BLaER1 (cell line): ENCODE measurements around the gene POMT1.
"Not testable (repeated sequence)": the region's sequence is repeated elsewhere in the genome, so short reads cannot be mapped to it uniquely, and the experiment has no call there.

Source experiments
- H3K27ac ChIP-seq: shearing (Covaris generic); formaldehyde crosslinking; 2 replicates; pipeline ENCODE4 v1.8.1; 2022
- H3K27me3 ChIP-seq: shearing (Covaris generic); formaldehyde crosslinking; 2 replicates; pipeline ENCODE4 v1.8.1; 2022
- H3K36me3 ChIP-seq: shearing (Covaris generic); formaldehyde crosslinking; 2 replicates; pipeline ENCODE4 v1.8.1; 2022
- H3K4me1 ChIP-seq: shearing (Covaris generic); formaldehyde crosslinking; 2 replicates; pipeline ENCODE4 v1.8.1; 2022
- H3K4me2 ChIP-seq: shearing (Covaris generic); formaldehyde crosslinking; 2 replicates; pipeline ENCODE4 v1.8.1; 2022
- H3K4me3 ChIP-seq: shearing (Covaris generic); formaldehyde crosslinking; 2 replicates; pipeline ENCODE4 v1.8.1; 2022
- H3K9ac ChIP-seq: shearing (Covaris generic); formaldehyde crosslinking; 2 replicates; pipeline ENCODE4 v1.8.1; 2022
- H3K9me3 ChIP-seq: shearing (Covaris generic); formaldehyde crosslinking; 2 replicates; pipeline ENCODE4 v1.8.1; 2022
- H4K20me1 ChIP-seq: shearing (Covaris generic); formaldehyde crosslinking; 2 replicates; pipeline ENCODE4 v1.8.1; 2022
- Cebpa-rat ChIP-seq: shearing (Covaris generic); IDR thresholded peaks from 2 replicates; pipeline ENCODE4 v1.8.1; 2022

Gene POMT1

GRCh38 chr9:131495785-131496184 is 6.9 kb upstream of the POMT1 start:
- Histone ChIP-seq H3K36me3 (peaks cover 98% of the 10 kb centered on the region), H3K27ac (no peak overlapping the region), H3K9ac (no peak overlapping the region), H4K20me1 (peaks cover 100% of the 10 kb centered on the region), H3K4me3 (no peak overlapping the region), H3K4me1 (peaks cover 6% of the 10 kb centered on the region; the same call in 1 of the 2 replicates), H3K27me3 (no peaks in the 10 kb centered on the region), H3K9me3 (no peaks in the 10 kb centered on the region), H3K4me2 (no peak overlapping the region)
- no peak for TF ChIP-seq Cebpa-rat

GRCh38 chr9:131496844-131497405 is 5.8 kb upstream of the POMT1 start:
- Histone ChIP-seq H3K4me2 (no peak overlapping the region), H3K27ac (no peak overlapping the region), H4K20me1 (peaks cover 100% of the 10 kb centered on the region), H3K9ac (no peak overlapping the region), H3K36me3 (peaks cover 86% of the 10 kb centered on the region), H3K9me3 (no peaks in the 10 kb centered on the region), H3K27me3 (no peaks in the 10 kb centered on the region), H3K4me3 (no peak overlapping the region), H3K4me1 (peaks cover 15% of the 10 kb centered on the region)
- no peak for TF ChIP-seq Cebpa-rat

- H3K27ac ChIP-seq = no peak overlapping the region
- no peak overlapping the region for H3K4me3 ChIP-seq
- H3K4me1 ChIP-seq = peaks cover 32% of the 10 kb centered on the region
- no peak for TF ChIP-seq Cebpa-rat
- peaks cover 87% of the 10 kb centered on the region for H4K20me1 ChIP-seq
- H3K4me2 ChIP-seq = no peak overlapping the region
- no peaks in the 10 kb centered on the region for H3K9me3 ChIP-seq
- H3K27me3 ChIP-seq = no peaks in the 10 kb centered on the region
- H3K36me3 ChIP-seq = peaks cover 62% of the 10 kb centered on the region
- H3K9ac ChIP-seq = no peak overlapping the region
These were observed 3.4 kb upstream of the POMT1 start for GRCh38 chr9:131499254-131499767.

- Histone ChIP-seq H3K9ac (no peak overlapping the region), H3K27ac (no peak overlapping the region), H4K20me1 (peaks cover 78% of the 10 kb centered on the region), H3K36me3 (peaks cover 52% of the 10 kb centered on the region), H3K4me1 (peaks cover 34% of the 10 kb centered on the region), H3K27me3 (no peaks in the 10 kb centered on the region), H3K4me2 (no peak overlapping the region), H3K9me3 (no peaks in the 10 kb centered on the region), H3K4me3 (no peak overlapping the region)
- TF ChIP-seq Cebpa-rat = no peak
These were observed 2.3 kb upstream of the POMT1 start for GRCh38 chr9:131500377-131500776.

- peaks cover 72% of the 10 kb centered on the region for H4K20me1 ChIP-seq
- peaks cover 45% of the 10 kb centered on the region for H3K36me3 ChIP-seq
- no peak overlapping the region for H3K27ac ChIP-seq
- no peaks in the 10 kb centered on the region for H3K9me3 ChIP-seq
- no peak for TF ChIP-seq Cebpa-rat
- no peaks in the 10 kb centered on the region for H3K27me3 ChIP-seq
- peaks cover 34% of the 10 kb centered on the region for H3K4me1 ChIP-seq
- H3K4me2 ChIP-seq = no peak overlapping the region
- H3K4me3 ChIP-seq = no peak overlapping the region
- no peak overlapping the region for H3K9ac ChIP-seq
These were observed 1.7 kb upstream of the POMT1 start for GRCh38 chr9:131500939-131501541.

GRCh38 chr9:131503626-131504465 is 1.1 kb downstream of the POMT1 start:
- no peak for TF ChIP-seq Cebpa-rat
- H3K4me3 ChIP-seq = peak overlapping the region; percentile 97
- H3K9ac ChIP-seq = peak overlapping the region; percentile 92
- peaks cover 34% of the 10 kb centered on the region for H3K4me1 ChIP-seq
- H3K27me3 ChIP-seq = no peaks in the 10 kb centered on the region
- peak overlapping the region; percentile 88 for H3K27ac ChIP-seq
- peaks cover 52% of the 10 kb centered on the region for H4K20me1 ChIP-seq
- H3K36me3 ChIP-seq = peaks cover 37% of the 10 kb centered on the region
- H3K4me2 ChIP-seq = peak overlapping the region; percentile 99
- no peaks in the 10 kb centered on the region for H3K9me3 ChIP-seq

- H3K9ac ChIP-seq = no peak overlapping the region
- H3K36me3 ChIP-seq = peaks cover 37% of the 10 kb centered on the region
- peaks cover 40% of the 10 kb centered on the region for H4K20me1 ChIP-seq
- no peak overlapping the region; the same call in 1 of the 2 replicates for H3K4me2 ChIP-seq
- H3K9me3 ChIP-seq = no peaks in the 10 kb centered on the region
- no peak for TF ChIP-seq Cebpa-rat
- H3K27me3 ChIP-seq = no peaks in the 10 kb centered on the region
- H3K4me1 ChIP-seq = peaks cover 34% of the 10 kb centered on the region
- no peak overlapping the region for H3K4me3 ChIP-seq
- H3K27ac ChIP-seq = no peak overlapping the region
These were observed 2.3 kb downstream of the POMT1 start for GRCh38 chr9:131505012-131505411.

- no peak overlapping the region for H3K27ac ChIP-seq
- no peak overlapping the region for H3K4me3 ChIP-seq
- TF ChIP-seq Cebpa-rat = no peak
- H3K4me2 ChIP-seq = no peak overlapping the region
- no peak overlapping the region for H3K9ac ChIP-seq
- H3K4me1 ChIP-seq = peaks cover 34% of the 10 kb centered on the region
- peaks cover 40% of the 10 kb centered on the region for H4K20me1 ChIP-seq
- H3K9me3 ChIP-seq = no peaks in the 10 kb centered on the region
- peaks cover 83% of the 10 kb centered on the region for H3K36me3 ChIP-seq
- no peaks in the 10 kb centered on the region for H3K27me3 ChIP-seq
These were observed 8.7 kb downstream of the POMT1 start for GRCh38 chr9:131511416-131511815.

- H4K20me1 ChIP-seq = peaks cover 40% of the 10 kb centered on the region
- peaks cover 84% of the 10 kb centered on the region for H3K36me3 ChIP-seq
- H3K4me2 ChIP-seq = peak overlapping the region; percentile 72; the same call in 1 of the 2 replicates
- TF ChIP-seq Cebpa-rat = no peak
- H3K27me3 ChIP-seq = no peaks in the 10 kb centered on the region
- H3K4me3 ChIP-seq = no peak overlapping the region
- H3K9ac ChIP-seq = no peak overlapping the region
- H3K4me1 ChIP-seq = peaks cover 34% of the 10 kb centered on the region
- no peaks in the 10 kb centered on the region for H3K9me3 ChIP-seq
- no peak overlapping the region for H3K27ac ChIP-seq
These were observed 9.2 kb downstream of the POMT1 start for GRCh38 chr9:131511880-131512279.

- no peak for TF ChIP-seq Cebpa-rat
- Histone ChIP-seq H3K4me3 (no peak overlapping the region), H3K27ac (no peak overlapping the region), H3K4me1 (peaks cover 34% of the 10 kb centered on the region), H3K27me3 (no peaks in the 10 kb centered on the region), H3K36me3 (peaks cover 87% of the 10 kb centered on the region), H3K4me2 (peak overlapping the region; percentile 72), H3K9ac (no peak overlapping the region), H4K20me1 (peaks cover 32% of the 10 kb centered on the region), H3K9me3 (no peaks in the 10 kb centered on the region)
These were observed 10.5 kb downstream of the POMT1 start for GRCh38 chr9:131513177-131513576.

- Histone ChIP-seq H3K36me3 (peaks cover 87% of the 10 kb centered on the region), H4K20me1 (peaks cover 32% of the 10 kb centered on the region), H3K4me1 (peaks cover 34% of the 10 kb centered on the region)
- H3K9me3 ChIP-seq, H3K27me3 ChIP-seq, H3K9ac ChIP-seq, H3K4me2 ChIP-seq, H3K27ac ChIP-seq, H3K4me3 ChIP-seq: not testable (repeated sequence)
These were observed 12.9 kb downstream of the POMT1 start for GRCh38 chr9:131515559-131516031.
